ENCODE results near the gene HKDC1.
"Not testable (repeated sequence)": the region's sequence is repeated elsewhere in the genome, so short reads cannot be mapped to it uniquely, and the experiment has no call there.

The HKDC1 gene, protein sequence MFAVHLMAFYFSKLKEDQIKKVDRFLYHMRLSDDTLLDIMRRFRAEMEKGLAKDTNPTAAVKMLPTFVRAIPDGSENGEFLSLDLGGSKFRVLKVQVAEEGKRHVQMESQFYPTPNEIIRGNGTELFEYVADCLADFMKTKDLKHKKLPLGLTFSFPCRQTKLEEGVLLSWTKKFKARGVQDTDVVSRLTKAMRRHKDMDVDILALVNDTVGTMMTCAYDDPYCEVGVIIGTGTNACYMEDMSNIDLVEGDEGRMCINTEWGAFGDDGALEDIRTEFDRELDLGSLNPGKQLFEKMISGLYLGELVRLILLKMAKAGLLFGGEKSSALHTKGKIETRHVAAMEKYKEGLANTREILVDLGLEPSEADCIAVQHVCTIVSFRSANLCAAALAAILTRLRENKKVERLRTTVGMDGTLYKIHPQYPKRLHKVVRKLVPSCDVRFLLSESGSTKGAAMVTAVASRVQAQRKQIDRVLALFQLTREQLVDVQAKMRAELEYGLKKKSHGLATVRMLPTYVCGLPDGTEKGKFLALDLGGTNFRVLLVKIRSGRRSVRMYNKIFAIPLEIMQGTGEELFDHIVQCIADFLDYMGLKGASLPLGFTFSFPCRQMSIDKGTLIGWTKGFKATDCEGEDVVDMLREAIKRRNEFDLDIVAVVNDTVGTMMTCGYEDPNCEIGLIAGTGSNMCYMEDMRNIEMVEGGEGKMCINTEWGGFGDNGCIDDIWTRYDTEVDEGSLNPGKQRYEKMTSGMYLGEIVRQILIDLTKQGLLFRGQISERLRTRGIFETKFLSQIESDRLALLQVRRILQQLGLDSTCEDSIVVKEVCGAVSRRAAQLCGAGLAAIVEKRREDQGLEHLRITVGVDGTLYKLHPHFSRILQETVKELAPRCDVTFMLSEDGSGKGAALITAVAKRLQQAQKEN

DNA sequence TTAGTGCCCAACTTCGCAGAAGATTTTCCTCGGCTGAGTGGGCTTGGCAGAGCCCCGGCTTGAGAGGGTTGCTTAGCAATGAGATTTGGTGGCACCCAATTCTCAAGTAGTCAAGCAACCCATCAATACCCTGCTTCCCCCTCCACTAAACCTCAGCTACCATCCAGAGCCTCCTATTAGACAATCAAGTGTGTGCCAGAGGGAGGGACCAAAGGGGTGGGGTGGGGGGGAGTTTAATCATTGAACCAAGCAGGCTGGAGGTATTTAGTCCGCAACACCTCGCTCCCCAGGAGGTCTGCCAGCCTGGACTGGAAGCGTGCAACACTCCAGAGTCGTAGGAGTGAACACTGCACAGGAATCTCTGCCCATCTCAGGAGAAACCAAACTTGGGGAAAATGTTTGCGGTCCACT is at the start of gene HKDC1:
HKDC1 (plus strand) TSS at position 292 of the 411 bp plus-strand sequence; CDS start at position 396, 104 bp downstream.
- DNase-seq: no peak

GRCh38 chr10:69172241-69172982 is 47.7 kb upstream of the HKDC1 start:
- DNase-seq: no peak

DNA sequence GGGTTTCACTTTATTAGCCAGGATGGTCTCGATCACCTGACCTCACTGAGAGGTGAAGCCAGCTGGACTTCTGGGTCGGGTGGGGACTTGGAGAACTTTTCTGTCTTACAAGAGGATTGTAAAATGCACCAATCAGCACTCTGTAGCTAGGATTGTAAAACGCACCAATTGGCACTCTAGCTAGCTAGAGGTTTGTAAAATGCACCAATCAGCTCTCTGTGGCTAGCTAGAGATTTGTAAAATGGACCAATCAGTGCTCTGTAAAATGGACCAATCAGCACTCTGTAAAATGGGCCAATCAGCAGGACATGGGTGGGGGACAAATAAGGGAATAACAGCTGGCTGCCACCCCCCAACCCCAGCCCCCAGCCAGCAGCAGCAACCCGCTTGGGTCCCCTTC is 44.8 kb upstream of the HKDC1 start:
- DNase-seq: not testable (repeated sequence)

DNA sequence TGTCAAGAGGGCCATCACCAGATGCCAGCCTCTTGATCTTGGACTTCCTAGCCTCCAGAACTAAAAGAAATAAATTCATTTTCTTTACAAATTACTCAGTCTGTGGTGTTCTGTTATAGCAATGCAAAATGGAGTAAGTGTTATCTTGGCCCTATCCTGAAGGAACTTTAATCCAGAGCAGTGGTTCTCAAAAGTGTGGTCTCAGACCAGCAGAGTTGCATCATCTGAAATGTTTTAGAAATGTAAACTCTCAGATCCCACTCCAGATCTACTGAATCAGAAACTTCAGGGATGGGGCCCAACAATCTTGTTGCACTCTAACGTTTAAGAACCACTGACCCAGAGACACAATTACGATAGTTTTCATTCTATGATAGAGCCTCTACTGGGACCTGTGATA is 43.3 kb upstream of the HKDC1 start:
- no peak for DNase-seq

GRCh38 chr10:69179089-69179742 is 40.9 kb upstream of the HKDC1 start:
- no peak for DNase-seq

GRCh38 chr10:69179743-69180524 is 40.2 kb upstream of the HKDC1 start, which contains the start of gene SUPV3L1:
Gene SUPV3L1, plus strand, starts transcription at chr10:69180234. Its CDS starts 58 bp downstream, at chr10:69180292.
- DNase-seq: peak; percentile 96

GRCh38 chr10:69180525-69181204 is 39.5 kb upstream of the HKDC1 start:
- no peak for DNase-seq

GRCh38 chr10:69181433-69181832 is 38.7 kb upstream of the HKDC1 start:
- no peak for DNase-seq

- no peak for DNase-seq
These were observed 38.1 kb upstream of the HKDC1 start for GRCh38 chr10:69182005-69182404.

- no peak for DNase-seq
These were observed 33.6 kb upstream of the HKDC1 start for GRCh38 chr10:69186524-69186923.

- DNase-seq: no peak
These were observed 19.1 kb upstream of the HKDC1 start for GRCh38 chr10:69201045-69201444.

DNA sequence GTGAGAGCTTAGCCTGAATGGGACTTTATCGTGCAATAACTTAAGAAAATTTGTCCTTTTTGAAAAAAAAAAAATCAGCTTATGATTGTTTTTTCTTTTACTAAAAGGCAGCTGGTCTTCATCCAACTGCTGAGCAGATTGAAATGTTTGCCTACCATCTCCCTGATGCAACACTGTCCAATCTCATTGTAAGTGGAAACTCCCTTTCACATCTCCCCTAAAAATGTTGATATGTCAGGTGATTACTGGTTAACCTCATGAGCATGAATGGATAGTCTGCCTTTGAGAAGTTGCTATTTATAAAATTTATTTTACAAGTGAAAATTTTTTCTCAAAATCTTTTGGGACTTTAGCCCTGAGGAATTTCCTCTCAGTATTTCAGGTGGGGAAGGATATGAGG is 17.8 kb upstream of the HKDC1 start:
- no peak for DNase-seq

- no peak for DNase-seq
These were observed 11.4 kb upstream of the HKDC1 start for GRCh38 chr10:69208761-69209160.

DNA sequence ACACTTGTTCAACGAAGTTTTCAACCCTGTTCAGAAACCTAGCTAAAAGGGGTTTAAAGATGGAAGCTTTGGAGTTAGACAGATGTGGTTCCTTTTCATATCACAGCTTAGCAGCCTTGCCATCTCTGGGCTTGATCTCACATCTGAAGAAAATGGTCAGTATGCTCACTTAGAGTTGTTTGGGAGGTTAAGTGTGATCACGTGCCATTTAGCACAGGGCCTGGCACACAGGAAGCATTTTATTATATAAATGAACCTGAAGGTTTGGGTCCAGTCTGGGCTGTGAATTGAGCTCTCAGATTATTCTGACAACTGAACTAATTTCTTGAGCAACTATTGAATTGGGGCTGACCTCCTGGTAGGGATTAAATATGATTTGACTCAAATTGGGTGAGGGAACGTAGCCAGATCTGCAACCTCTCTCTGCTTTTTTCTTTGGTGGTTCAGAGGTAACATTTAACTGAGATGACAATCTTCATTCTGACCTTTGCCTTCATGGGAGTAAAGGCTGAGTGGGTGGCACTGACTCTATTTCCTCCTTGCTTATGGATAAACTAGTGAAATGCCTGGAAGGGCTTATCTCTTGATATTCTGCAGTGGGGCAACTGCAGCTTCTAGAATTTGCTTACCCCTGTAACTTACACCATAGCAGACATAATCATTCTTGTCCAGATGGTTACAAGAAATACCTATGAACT is 10.2 kb upstream of the HKDC1 start:
- DNase-seq: no peak

DNA sequence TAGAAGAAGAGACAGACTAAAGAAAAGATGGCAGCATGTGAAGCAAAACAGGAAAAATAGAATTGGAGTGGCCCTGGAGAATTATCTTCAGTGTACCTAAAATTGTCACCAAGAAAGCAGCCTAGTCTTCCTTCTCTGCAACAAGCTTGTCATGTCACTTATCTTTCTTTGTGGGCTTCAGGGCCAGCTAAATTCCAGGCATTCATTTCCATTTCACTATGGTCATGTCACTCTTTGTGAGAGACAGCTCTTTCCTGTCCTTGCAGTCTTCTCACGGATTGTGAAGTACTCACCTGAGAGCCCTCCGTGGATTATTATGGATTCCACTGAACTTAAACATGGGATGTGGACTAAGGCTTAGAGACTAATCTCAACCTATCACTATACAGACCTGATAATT is 9.0 kb upstream of the HKDC1 start:
- DNase-seq: no peak

GRCh38 chr10:69211524-69211923 is 8.6 kb upstream of the HKDC1 start:
- no peak for DNase-seq

GRCh38 chr10:69213591-69214311 is 6.4 kb upstream of the HKDC1 start:
- DNase-seq: no peak

- DNase-seq: no peak
These were observed 5.4 kb upstream of the HKDC1 start for GRCh38 chr10:69214666-69215131.

DNA sequence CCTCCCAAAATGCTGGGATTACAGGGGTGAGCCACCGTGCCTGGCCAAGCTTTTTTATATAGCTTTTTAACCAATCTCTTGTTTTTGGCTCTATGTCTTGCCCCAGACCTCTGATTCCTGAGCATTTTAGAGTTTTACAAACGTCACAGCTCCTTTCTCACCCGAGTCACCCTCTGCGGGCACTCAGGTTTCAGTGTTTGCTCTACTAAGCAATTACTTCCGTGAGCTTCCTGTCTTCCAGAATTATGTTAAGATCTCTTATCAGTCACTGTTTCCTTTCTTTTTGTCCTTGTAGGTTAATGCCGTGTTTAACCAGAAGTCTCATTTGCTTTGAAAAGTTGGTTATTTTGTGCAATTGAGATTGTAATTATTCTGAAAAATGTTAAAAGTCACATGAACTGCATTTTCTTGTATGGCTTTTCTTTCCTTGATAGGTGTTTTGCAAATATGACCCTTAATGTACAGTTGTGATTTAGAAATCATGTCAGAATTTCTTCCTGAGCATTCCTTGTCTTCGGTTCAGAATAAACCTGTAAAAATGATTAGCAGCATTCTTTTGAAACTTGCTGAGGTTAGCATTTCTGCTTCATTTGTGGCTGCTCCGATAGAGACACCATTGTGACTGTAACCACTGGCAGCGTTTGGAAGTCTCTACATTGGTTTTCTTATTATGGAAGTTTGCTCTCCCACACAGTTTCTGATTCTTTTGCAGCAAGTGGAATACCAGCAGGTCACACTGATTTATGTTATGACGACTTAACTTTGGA is 4.5 kb upstream of the HKDC1 start:
- DNase-seq: no peak
